HCT116 (cell line): Measurements from ENCODE around the gene DLX4. TPM values are rescaled to one million over a fixed set of nuclear protein-coding genes. Genes with fewer than 3 reads are reported as not detected.

Source experiments
- ATAC-seq: fragments of 200-7000 bp; cut with Tn5 transposase; 2 replicates; pipeline ENCODE4 v1.9.1; 2020; ENCODE audit warnings: mild to moderate bottlenecking, moderate library complexity
- BruUV-seq: library from RNA; stranded (reverse); fragments of 400-500 nt; replicated peaks from 2 replicates; lab custom pipeline; 2021; lab: Mats Ljungman, UMichigan
- CTCF ChIA-PET: fragments of 300-600 bp; sonication (Branson Sonifier 250); formaldehyde crosslinking; loops from one replicate; lab custom pipeline; 2021; ENCODE audit warnings: antibody characterized with exemption; lab: Charles Lee
- POLR2A ChIA-PET: fragments of 300-600, 350-600 bp; sonication (Branson Sonifier 250); formaldehyde crosslinking; loops from one replicate; lab custom pipeline; 2021; ENCODE audit warnings: antibody characterized with exemption; lab: Charles Lee
- RAD21 ChIA-PET, 2 experiments: fragments of 300-600 bp; sonication (Branson Sonifier 250); formaldehyde crosslinking; loops; one replicate each; lab custom pipeline; 2023; ENCODE audit warnings: low total read pairs in 2 of 2; ENCODE audit not compliant: uncharacterized antibody in 2 of 2, unreplicated experiment in 2 of 2, low non-redundant PET in 1 of 2; lab: Charles Lee
- DNase-seq: peaks from one replicate; pipeline ENCODE4 v3.0.0-alpha.2; 2010; ENCODE audit warnings: low read depth, low spot score
- H2AFZ ChIP-seq: fragments of 200-600 bp; shearing (Covaris generic), sonication (generic); 2 replicates; pipeline ENCODE4 v1.6.1; 2017; ENCODE audit warnings: low read depth, mixed run types, mixed read lengths, antibody characterized with exemption, low read length; ENCODE audit not compliant: poor library complexity, severe bottlenecking
- H3K27ac ChIP-seq: 2 replicates; pipeline ENCODE4 v1.5.1; 2012; ENCODE audit warnings: low read depth, low read length
- H3K27me3 ChIP-seq: fragments of 200-600 bp; sonication (generic); 2 replicates; pipeline ENCODE4 v1.6.1; 2016; ENCODE audit warnings: mixed run types, low read length, mixed read lengths; ENCODE audit not compliant: insufficient read depth
- H3K36me3 ChIP-seq, 2 experiments: fragments of 200-500 bp in 1 of 2; fragments of 200-600 bp in 1 of 2; sonication (Bioruptor generic) in 1 of 2; sonication (generic) in 1 of 2; 2 replicates each; pipeline versions ENCODE4 v1.5.1 to v1.6.1; 2014 to 2016; ENCODE audit warnings: low read length in 2 of 2, inconsistent platforms in 1 of 2, mixed read lengths in 1 of 2, mixed run types in 1 of 2; ENCODE audit not compliant: insufficient read depth in 2 of 2, control insufficient read depth in 1 of 2
- H3K4me1 ChIP-seq, 2 experiments: fragments of 200-600 bp in 1 of 2; sonication (generic) in 1 of 2; 2 replicates each; pipeline versions ENCODE4 v1.5.1 to v1.6.1; 2012 to 2017; ENCODE audit warnings: low read length in 2 of 2, inconsistent platforms in 1 of 2, mild to moderate bottlenecking in 1 of 2, mixed read lengths in 1 of 2, mixed run types in 1 of 2, moderate library complexity in 1 of 2; ENCODE audit not compliant: insufficient read depth in 2 of 2, control insufficient read depth in 1 of 2
- H3K4me2 ChIP-seq: fragments of 200-600 bp; sonication (generic); 2 replicates; pipeline ENCODE4 v1.6.1; 2017; ENCODE audit warnings: mixed run types, low read length, mixed read lengths
- H3K4me3 ChIP-seq, 2 experiments: fragments of 200-600 bp in 1 of 2; sonication (generic) in 1 of 2; replicated peaks in 1 of 2; 2 replicates each; pipeline ENCODE4 v1.5.1; 2011 to 2016; ENCODE audit warnings: low read length in 2 of 2, control low read depth in 1 of 2, low read depth in 1 of 2, mild to moderate bottlenecking in 1 of 2, mixed read lengths in 1 of 2, mixed run types in 1 of 2
- H3K79me2 ChIP-seq: fragments of 200-600 bp; sonication (generic); 2 replicates; pipeline ENCODE4 v1.6.1; 2017; ENCODE audit warnings: mild to moderate bottlenecking, mixed run types, low read length, moderate library complexity, mixed read lengths; ENCODE audit not compliant: insufficient read depth
- H3K9ac ChIP-seq: fragments of 200-600 bp; sonication (generic); 2 replicates; pipeline ENCODE4 v1.6.1; 2016; ENCODE audit warnings: low read length, mixed read lengths
- H3K9me2 ChIP-seq: fragments of 200-600 bp; sonication (generic), shearing (Covaris generic); 2 replicates; pipeline ENCODE4 v1.6.1; 2017; ENCODE audit warnings: mixed run types, mild to moderate bottlenecking, moderate library complexity; ENCODE audit not compliant: insufficient read depth
- H3K9me3 ChIP-seq, 2 experiments: fragments of 200-500 bp in 1 of 2; fragments of 200-600 bp in 1 of 2; sonication (Bioruptor generic) in 1 of 2; sonication (generic) in 1 of 2; 2 replicates each; pipeline ENCODE4 v1.6.1; 2014 to 2017; ENCODE audit warnings: low read length in 2 of 2, mixed read lengths in 2 of 2, inconsistent platforms in 1 of 2, low read depth in 1 of 2, mild to moderate bottlenecking in 1 of 2, mixed run types in 1 of 2, moderate library complexity in 1 of 2; ENCODE audit not compliant: control insufficient read depth in 1 of 2, insufficient read depth in 1 of 2
- H4K20me1 ChIP-seq: fragments of 200-600 bp; sonication (generic), shearing (Covaris generic); 2 replicates; pipeline ENCODE4 v1.6.1; 2017; ENCODE audit warnings: mixed run types, mild to moderate bottlenecking, moderate library complexity; ENCODE audit not compliant: insufficient read depth
- ATF3 ChIP-seq: IDR thresholded peaks from 2 replicates; pipeline ENCODE4 v1.6.1; 2012
- CBX3 ChIP-seq: IDR thresholded peaks from 2 replicates; pipeline ENCODE4 v1.6.1; 2012; ENCODE audit warnings: low read depth
- CEBPB ChIP-seq: IDR thresholded peaks from 2 replicates; pipeline ENCODE4 v1.6.1; 2012; ENCODE audit warnings: low read depth
- EGR1 ChIP-seq: IDR thresholded peaks from 2 replicates; pipeline ENCODE4 v1.6.1; 2012; ENCODE audit warnings: low read depth
- ELF1 ChIP-seq: IDR thresholded peaks from 2 replicates; pipeline ENCODE4 v1.6.1; 2012; ENCODE audit warnings: low read depth, borderline replicate concordance
- FOSL1 ChIP-seq: IDR thresholded peaks from 2 replicates; pipeline ENCODE4 v1.6.1; 2012; ENCODE audit warnings: low read depth
- JUND ChIP-seq: IDR thresholded peaks from 2 replicates; pipeline ENCODE4 v1.6.1; 2012
- POLR2A ChIP-seq: IDR thresholded peaks from 2 replicates; pipeline ENCODE4 v1.7.0; 2011; ENCODE audit warnings: borderline replicate concordance; ENCODE audit not compliant: insufficient read depth, insufficient read length; ENCODE audit errors: extremely low read depth
- POLR2AphosphoS5 ChIP-seq: IDR thresholded peaks from 2 replicates; pipeline ENCODE4 v1.6.1; 2011; ENCODE audit warnings: mild to moderate bottlenecking, low read depth, low read length, moderate library complexity
- RAD21 ChIP-seq: IDR thresholded peaks from 2 replicates; pipeline ENCODE4 v1.6.1; 2012; ENCODE audit warnings: low read depth, mild to moderate bottlenecking
- SIN3A ChIP-seq: IDR thresholded peaks from 2 replicates; pipeline ENCODE4 v1.6.1; 2012; ENCODE audit warnings: low read depth
- SRF ChIP-seq: IDR thresholded peaks from 2 replicates; pipeline ENCODE4 v1.6.1; 2012; ENCODE audit warnings: low read depth
- ZFX ChIP-seq: fragments of 450-650 bp; IDR thresholded peaks from 2 replicates; pipeline ENCODE4 v1.6.1; 2017
- ZNF274 ChIP-seq: fragments of 200-500 bp; sonication (Bioruptor generic); IDR thresholded peaks from 2 replicates; pipeline ENCODE4 v1.6.1; 2014; ENCODE audit warnings: mild to moderate bottlenecking, low read depth, low read length, inconsistent platforms
- intact Hi-C: fragments of 100-400 bp; cut with micrococcal nuclease; formaldehyde crosslinking; loops from 2 replicates; pipeline ENCODE4 v1.10.0; 2022
- total RNA-seq: library from RNA; stranded (reverse); gene quantifications from one replicate; pipeline ENCODE4 v1.2.1, GENCODE V29; 2021; ENCODE audit not compliant: unreplicated experiment
- TF ChIP-seq, protein P1 (sequence below): IDR thresholded peaks from 2 replicates; pipeline ENCODE4 v1.6.1; 2011; ENCODE audit warnings: mild to moderate bottlenecking, low read length, moderate library complexity; ENCODE audit not compliant: insufficient replicate concordance; ENCODE audit errors: extremely low read depth
- TF ChIP-seq, protein P2 (sequence below): IDR thresholded peaks from 2 replicates; pipeline ENCODE4 v1.6.1; 2012
- TF ChIP-seq, protein P3 (sequence below), 3 experiments: fragments of 200-600 bp in 1 of 3; sonication (generic) in 1 of 3; IDR thresholded peaks in 2 of 3; conservative IDR thresholded peaks in 1 of 3; 2 replicates each; pipeline ENCODE4 v1.5.1; 2012 to 2017; ENCODE audit warnings: low read depth in 2 of 3, low read length in 2 of 3, antibody characterized with exemption in 1 of 3, borderline replicate concordance in 1 of 3, control low read depth in 1 of 3, mild to moderate bottlenecking in 1 of 3, mixed read lengths in 1 of 3, mixed run types in 1 of 3, moderate library complexity in 1 of 3; ENCODE audit not compliant: insufficient read depth in 1 of 3

Gene DLX4
- total RNA-seq, 1 experiment from 2014 or later, result 14.0 TPM

- peaks cover 10 to 24% of the 10 kb centered on the region in 2 experiments for H3K4me1 ChIP-seq
- H3K27ac ChIP-seq, result no peak overlapping the region
- no peaks in the 10 kb centered on the region for H3K9me2 ChIP-seq
- POLR2A ChIA-PET, result no interaction called here
- DNase-seq (no peak), ATAC-seq (no peak)
- H3K36me3 ChIP-seq, result no peaks in the 10 kb centered on the region
- no TSS peak for BruUV-seq
- no peak overlapping the region for H3K4me2 ChIP-seq
- CTCF ChIA-PET, result no interaction called here
- RAD21 ChIA-PET, result no interaction called here
- no peak overlapping the region for H3K9ac ChIP-seq
- H3K79me2 ChIP-seq, result no peaks in the 10 kb centered on the region
- intact Hi-C loops, result no loop called here
- H3K4me3 ChIP-seq, result no peak overlapping the region
- H4K20me1 ChIP-seq, result no peaks in the 10 kb centered on the region
- peaks cover 3% of the 10 kb centered on the region; the same call in 1 of the 2 replicates for H3K27me3 ChIP-seq
- H2AFZ ChIP-seq, result no peak overlapping the region
- H3K9me3 ChIP-seq, result no peaks in the 10 kb centered on the region
- no peak for TF ChIP-seq EGR1
- no peak for TF ChIP-seq ELF1
- no peak for TF ChIP-seq SRF
Observed at GRCh38 chr17:49992191-49992932, 23.4 kb downstream of the DLX4 start.

GRCh38 chr17:49992933-49993422 is 24.0 kb downstream of the DLX4 start:
- Histone ChIP-seq H3K9me3 (no peaks in the 10 kb centered on the region), H3K79me2 (no peaks in the 10 kb centered on the region), H3K9ac (no peak overlapping the region), H3K4me2 (no peak overlapping the region), H2AFZ (no peak overlapping the region), H3K4me1 (peaks cover 13 to 24% of the 10 kb centered on the region in 2 experiments), H3K27me3 (no peaks in the 10 kb centered on the region; the same call in 1 of the 2 replicates), H3K27ac (no peak overlapping the region), H4K20me1 (no peaks in the 10 kb centered on the region), H3K4me3 (no peak overlapping the region), H3K9me2 (no peaks in the 10 kb centered on the region), H3K36me3 (no peaks in the 10 kb centered on the region)
- ChIA-PET CTCF (no interaction called here), RAD21 (no interaction called here), POLR2A (no interaction called here)
- no TSS peak for BruUV-seq
- intact Hi-C loops, result no loop called here
- DNase-seq (no peak), ATAC-seq (no peak)
- no peak for TF ChIP-seq JUND
- TF ChIP-seq, protein P1, sequence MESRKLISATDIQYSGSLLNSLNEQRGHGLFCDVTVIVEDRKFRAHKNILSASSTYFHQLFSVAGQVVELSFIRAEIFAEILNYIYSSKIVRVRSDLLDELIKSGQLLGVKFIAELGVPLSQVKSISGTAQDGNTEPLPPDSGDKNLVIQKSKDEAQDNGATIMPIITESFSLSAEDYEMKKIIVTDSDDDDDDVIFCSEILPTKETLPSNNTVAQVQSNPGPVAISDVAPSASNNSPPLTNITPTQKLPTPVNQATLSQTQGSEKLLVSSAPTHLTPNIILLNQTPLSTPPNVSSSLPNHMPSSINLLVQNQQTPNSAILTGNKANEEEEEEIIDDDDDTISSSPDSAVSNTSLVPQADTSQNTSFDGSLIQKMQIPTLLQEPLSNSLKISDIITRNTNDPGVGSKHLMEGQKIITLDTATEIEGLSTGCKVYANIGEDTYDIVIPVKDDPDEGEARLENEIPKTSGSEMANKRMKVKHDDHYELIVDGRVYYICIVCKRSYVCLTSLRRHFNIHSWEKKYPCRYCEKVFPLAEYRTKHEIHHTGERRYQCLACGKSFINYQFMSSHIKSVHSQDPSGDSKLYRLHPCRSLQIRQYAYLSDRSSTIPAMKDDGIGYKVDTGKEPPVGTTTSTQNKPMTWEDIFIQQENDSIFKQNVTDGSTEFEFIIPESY, result no peak
- no peak for TF ChIP-seq SRF
- TF ChIP-seq POLR2AphosphoS5, result no peak
- no peak for TF ChIP-seq CEBPB
- TF ChIP-seq, protein P2, sequence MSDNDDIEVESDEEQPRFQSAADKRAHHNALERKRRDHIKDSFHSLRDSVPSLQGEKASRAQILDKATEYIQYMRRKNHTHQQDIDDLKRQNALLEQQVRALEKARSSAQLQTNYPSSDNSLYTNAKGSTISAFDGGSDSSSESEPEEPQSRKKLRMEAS, result no peak
- TF ChIP-seq EGR1, result no peak
- TF ChIP-seq, protein P3, sequence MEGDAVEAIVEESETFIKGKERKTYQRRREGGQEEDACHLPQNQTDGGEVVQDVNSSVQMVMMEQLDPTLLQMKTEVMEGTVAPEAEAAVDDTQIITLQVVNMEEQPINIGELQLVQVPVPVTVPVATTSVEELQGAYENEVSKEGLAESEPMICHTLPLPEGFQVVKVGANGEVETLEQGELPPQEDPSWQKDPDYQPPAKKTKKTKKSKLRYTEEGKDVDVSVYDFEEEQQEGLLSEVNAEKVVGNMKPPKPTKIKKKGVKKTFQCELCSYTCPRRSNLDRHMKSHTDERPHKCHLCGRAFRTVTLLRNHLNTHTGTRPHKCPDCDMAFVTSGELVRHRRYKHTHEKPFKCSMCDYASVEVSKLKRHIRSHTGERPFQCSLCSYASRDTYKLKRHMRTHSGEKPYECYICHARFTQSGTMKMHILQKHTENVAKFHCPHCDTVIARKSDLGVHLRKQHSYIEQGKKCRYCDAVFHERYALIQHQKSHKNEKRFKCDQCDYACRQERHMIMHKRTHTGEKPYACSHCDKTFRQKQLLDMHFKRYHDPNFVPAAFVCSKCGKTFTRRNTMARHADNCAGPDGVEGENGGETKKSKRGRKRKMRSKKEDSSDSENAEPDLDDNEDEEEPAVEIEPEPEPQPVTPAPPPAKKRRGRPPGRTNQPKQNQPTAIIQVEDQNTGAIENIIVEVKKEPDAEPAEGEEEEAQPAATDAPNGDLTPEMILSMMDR (IDR thresholded peaks at IDR 0.05 in 2 of 3, conservative IDR thresholded peaks at IDR 0.05 in 1 of 3; ENCODE audit: borderline replicate concordance in 1 of 3, insufficient read depth in 1 of 3, low read depth in 2 of 3, low read length in 2 of 3), result no peak
- no peak for TF ChIP-seq RAD21
- TF ChIP-seq ATF3, result no peak
- TF ChIP-seq POLR2A, result no peak
- no peak for TF ChIP-seq FOSL1
- no peak for TF ChIP-seq SIN3A
- no peak for TF ChIP-seq ZNF274
- TF ChIP-seq ZFX, result no peak
- TF ChIP-seq CBX3, result no peak
